Gastrocnemius medialis (tissue), 4 donors: Measurements from ENCODE around the gene RAMP2.

Source experiments
- POLR2A ChIP-seq, 2 donors: fragments of 450-650 bp; IDR thresholded peaks; one replicate each; pipeline ENCODE4 v1.6.1; 2017; ENCODE audit warnings: antibody characterized with exemption in 2 of 2, mild to moderate bottlenecking in 2 of 2, moderate library complexity in 2 of 2
- TF ChIP-seq, protein P1 (sequence below), 5 experiments: fragments of 450-650 bp in 3 of 5; fragments of 200-600 bp in 2 of 5; sonication (generic) in 2 of 5; IDR thresholded peaks in 4 of 5; conservative IDR thresholded peaks in 1 of 5; 1 replicate in 4 of 5; 2 replicates in 1 of 5; pipeline ENCODE4 v1.5.1; 2016 to 2019; ENCODE audit warnings: antibody characterized with exemption in 5 of 5, mild to moderate bottlenecking in 3 of 5, moderate library complexity in 3 of 5

DNA sequence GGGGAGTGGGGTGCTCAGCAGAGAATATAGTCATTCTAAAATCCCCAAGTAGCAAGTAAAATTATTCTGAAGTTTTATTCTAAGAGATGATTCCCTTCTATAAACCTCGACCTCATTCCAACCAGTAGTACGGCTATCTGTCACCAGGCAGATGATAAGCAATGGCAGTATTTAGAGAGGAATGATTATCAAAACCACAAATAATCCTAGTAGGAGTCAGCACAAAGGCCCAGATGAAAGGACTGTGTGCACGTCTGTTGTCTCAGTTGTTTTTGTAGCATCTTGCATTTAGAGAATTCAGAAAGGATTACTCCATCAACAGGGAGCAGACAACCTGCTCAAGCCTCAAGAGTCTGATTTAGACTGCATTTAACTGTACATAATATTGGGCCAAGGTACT, 37.4 kb upstream of the RAMP2 start:
- TF ChIP-seq, protein P1, sequence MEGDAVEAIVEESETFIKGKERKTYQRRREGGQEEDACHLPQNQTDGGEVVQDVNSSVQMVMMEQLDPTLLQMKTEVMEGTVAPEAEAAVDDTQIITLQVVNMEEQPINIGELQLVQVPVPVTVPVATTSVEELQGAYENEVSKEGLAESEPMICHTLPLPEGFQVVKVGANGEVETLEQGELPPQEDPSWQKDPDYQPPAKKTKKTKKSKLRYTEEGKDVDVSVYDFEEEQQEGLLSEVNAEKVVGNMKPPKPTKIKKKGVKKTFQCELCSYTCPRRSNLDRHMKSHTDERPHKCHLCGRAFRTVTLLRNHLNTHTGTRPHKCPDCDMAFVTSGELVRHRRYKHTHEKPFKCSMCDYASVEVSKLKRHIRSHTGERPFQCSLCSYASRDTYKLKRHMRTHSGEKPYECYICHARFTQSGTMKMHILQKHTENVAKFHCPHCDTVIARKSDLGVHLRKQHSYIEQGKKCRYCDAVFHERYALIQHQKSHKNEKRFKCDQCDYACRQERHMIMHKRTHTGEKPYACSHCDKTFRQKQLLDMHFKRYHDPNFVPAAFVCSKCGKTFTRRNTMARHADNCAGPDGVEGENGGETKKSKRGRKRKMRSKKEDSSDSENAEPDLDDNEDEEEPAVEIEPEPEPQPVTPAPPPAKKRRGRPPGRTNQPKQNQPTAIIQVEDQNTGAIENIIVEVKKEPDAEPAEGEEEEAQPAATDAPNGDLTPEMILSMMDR (IDR thresholded peaks at IDR 0.05 in 4 of 5, conservative IDR thresholded peaks at IDR 0.05 in 1 of 5): no peak
- TF ChIP-seq POLR2A (IDR thresholded peaks at IDR 0.05): no peak
